ENCODE measurements around the gene PSEN2. TPM values are rescaled to one million over a fixed set of nuclear protein-coding genes. Genes with fewer than 3 reads are reported as not detected.

The PSEN2 gene
- total and polyA plus RNA-seq, 9 of the 15 experiments (the other 6 are each of a cell fraction or from before 2014, with no cell fraction given), result 2.3 to 21.5 (median 13.7) TPM

DNA sequence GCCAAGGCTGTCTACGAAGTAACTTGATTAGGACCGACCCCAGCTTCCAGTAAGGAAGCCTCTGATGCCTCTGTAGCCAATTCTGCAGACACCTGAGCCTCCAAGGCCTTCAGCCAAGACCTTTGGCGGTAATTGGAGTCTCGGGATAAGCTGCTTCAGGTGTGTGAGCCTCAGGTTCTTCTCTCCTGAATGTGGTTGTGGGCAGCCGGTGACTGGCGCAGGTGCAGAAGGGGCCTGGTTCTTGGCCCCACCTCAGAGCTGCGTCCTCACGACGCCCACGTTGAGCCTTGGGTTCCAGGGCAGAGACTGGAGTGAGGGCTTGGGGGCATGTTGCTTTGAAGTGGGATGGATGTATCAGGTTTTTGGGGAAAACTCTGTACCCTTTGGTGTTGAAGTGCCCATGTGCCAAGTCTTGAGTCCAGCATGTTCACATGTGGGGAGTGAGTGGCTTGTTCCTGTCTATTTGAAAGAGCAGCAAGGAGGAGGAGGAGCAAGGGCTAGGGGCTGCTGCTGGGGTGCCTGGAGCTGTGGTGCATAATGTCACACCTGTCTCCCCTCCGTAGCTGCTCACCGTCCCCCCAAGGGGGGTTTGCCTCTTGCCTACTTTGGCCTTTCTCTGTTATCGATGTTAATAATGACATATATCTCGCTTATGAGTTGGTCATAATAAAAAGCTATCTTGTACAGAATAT is 1.4 kb downstream of the PSEN2 start (continued):
- TF ChIP-seq, protein P1, sequence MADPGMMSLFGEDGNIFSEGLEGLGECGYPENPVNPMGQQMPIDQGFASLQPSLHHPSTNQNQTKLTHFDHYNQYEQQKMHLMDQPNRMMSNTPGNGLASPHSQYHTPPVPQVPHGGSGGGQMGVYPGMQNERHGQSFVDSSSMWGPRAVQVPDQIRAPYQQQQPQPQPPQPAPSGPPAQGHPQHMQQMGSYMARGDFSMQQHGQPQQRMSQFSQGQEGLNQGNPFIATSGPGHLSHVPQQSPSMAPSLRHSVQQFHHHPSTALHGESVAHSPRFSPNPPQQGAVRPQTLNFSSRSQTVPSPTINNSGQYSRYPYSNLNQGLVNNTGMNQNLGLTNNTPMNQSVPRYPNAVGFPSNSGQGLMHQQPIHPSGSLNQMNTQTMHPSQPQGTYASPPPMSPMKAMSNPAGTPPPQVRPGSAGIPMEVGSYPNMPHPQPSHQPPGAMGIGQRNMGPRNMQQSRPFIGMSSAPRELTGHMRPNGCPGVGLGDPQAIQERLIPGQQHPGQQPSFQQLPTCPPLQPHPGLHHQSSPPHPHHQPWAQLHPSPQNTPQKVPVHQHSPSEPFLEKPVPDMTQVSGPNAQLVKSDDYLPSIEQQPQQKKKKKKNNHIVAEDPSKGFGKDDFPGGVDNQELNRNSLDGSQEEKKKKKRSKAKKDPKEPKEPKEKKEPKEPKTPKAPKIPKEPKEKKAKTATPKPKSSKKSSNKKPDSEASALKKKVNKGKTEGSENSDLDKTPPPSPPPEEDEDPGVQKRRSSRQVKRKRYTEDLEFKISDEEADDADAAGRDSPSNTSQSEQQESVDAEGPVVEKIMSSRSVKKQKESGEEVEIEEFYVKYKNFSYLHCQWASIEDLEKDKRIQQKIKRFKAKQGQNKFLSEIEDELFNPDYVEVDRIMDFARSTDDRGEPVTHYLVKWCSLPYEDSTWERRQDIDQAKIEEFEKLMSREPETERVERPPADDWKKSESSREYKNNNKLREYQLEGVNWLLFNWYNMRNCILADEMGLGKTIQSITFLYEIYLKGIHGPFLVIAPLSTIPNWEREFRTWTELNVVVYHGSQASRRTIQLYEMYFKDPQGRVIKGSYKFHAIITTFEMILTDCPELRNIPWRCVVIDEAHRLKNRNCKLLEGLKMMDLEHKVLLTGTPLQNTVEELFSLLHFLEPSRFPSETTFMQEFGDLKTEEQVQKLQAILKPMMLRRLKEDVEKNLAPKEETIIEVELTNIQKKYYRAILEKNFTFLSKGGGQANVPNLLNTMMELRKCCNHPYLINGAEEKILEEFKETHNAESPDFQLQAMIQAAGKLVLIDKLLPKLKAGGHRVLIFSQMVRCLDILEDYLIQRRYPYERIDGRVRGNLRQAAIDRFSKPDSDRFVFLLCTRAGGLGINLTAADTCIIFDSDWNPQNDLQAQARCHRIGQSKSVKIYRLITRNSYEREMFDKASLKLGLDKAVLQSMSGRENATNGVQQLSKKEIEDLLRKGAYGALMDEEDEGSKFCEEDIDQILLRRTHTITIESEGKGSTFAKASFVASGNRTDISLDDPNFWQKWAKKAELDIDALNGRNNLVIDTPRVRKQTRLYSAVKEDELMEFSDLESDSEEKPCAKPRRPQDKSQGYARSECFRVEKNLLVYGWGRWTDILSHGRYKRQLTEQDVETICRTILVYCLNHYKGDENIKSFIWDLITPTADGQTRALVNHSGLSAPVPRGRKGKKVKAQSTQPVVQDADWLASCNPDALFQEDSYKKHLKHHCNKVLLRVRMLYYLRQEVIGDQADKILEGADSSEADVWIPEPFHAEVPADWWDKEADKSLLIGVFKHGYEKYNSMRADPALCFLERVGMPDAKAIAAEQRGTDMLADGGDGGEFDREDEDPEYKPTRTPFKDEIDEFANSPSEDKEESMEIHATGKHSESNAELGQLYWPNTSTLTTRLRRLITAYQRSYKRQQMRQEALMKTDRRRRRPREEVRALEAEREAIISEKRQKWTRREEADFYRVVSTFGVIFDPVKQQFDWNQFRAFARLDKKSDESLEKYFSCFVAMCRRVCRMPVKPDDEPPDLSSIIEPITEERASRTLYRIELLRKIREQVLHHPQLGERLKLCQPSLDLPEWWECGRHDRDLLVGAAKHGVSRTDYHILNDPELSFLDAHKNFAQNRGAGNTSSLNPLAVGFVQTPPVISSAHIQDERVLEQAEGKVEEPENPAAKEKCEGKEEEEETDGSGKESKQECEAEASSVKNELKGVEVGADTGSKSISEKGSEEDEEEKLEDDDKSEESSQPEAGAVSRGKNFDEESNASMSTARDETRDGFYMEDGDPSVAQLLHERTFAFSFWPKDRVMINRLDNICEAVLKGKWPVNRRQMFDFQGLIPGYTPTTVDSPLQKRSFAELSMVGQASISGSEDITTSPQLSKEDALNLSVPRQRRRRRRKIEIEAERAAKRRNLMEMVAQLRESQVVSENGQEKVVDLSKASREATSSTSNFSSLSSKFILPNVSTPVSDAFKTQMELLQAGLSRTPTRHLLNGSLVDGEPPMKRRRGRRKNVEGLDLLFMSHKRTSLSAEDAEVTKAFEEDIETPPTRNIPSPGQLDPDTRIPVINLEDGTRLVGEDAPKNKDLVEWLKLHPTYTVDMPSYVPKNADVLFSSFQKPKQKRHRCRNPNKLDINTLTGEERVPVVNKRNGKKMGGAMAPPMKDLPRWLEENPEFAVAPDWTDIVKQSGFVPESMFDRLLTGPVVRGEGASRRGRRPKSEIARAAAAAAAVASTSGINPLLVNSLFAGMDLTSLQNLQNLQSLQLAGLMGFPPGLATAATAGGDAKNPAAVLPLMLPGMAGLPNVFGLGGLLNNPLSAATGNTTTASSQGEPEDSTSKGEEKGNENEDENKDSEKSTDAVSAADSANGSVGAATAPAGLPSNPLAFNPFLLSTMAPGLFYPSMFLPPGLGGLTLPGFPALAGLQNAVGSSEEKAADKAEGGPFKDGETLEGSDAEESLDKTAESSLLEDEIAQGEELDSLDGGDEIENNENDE (IDR thresholded peaks at IDR 0.05; ENCODE audit: low read depth, low read length), result no peak
- TF ChIP-seq, protein P2, sequence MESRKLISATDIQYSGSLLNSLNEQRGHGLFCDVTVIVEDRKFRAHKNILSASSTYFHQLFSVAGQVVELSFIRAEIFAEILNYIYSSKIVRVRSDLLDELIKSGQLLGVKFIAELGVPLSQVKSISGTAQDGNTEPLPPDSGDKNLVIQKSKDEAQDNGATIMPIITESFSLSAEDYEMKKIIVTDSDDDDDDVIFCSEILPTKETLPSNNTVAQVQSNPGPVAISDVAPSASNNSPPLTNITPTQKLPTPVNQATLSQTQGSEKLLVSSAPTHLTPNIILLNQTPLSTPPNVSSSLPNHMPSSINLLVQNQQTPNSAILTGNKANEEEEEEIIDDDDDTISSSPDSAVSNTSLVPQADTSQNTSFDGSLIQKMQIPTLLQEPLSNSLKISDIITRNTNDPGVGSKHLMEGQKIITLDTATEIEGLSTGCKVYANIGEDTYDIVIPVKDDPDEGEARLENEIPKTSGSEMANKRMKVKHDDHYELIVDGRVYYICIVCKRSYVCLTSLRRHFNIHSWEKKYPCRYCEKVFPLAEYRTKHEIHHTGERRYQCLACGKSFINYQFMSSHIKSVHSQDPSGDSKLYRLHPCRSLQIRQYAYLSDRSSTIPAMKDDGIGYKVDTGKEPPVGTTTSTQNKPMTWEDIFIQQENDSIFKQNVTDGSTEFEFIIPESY (CRISPR knock-in tag; IDR thresholded peaks at IDR 0.05), result peak; percentile 5; the same call in 1 of the 2 replicates
- TF ChIP-seq, protein P3, sequence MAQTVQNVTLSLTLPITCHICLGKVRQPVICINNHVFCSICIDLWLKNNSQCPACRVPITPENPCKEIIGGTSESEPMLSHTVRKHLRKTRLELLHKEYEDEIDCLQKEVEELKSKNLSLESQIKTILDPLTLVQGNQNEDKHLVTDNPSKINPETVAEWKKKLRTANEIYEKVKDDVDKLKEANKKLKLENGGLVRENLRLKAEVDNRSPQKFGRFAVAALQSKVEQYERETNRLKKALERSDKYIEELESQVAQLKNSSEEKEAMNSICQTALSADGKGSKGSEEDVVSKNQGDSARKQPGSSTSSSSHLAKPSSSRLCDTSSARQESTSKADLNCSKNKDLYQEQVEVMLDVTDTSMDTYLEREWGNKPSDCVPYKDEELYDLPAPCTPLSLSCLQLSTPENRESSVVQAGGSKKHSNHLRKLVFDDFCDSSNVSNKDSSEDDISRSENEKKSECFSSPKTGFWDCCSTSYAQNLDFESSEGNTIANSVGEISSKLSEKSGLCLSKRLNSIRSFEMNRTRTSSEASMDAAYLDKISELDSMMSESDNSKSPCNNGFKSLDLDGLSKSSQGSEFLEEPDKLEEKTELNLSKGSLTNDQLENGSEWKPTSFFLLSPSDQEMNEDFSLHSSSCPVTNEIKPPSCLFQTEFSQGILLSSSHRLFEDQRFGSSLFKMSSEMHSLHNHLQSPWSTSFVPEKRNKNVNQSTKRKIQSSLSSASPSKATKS (CRISPR knock-in tag; IDR thresholded peaks at IDR 0.05), result no peak
- TF ChIP-seq ZBTB8A (IDR thresholded peaks at IDR 0.05; ENCODE audit: partially characterized antibody), result no peak
- TF ChIP-seq WHSC1 (IDR thresholded peaks at IDR 0.05; ENCODE audit: low read length), result no peak
